Measurements from ENCODE around the gene LTK.

GRCh38 chr15:41557673-41558399 lies 44.2 kb upstream of the LTK start:
- no peak for TF ChIP-seq EZH2phosphoT487 (IDR thresholded peaks at IDR 0.05; ENCODE audit: borderline replicate concordance, low read length)
- TF ChIP-seq CTCF (conservative IDR thresholded peaks at IDR 0.05; ENCODE audit: low read depth, low read length): peak; percentile 98

Data from PC-3 (cell line).